ENCODE measurements around the gene ALDH1B1. TPM values are rescaled to one million over a fixed set of nuclear protein-coding genes. Genes with fewer than 3 reads are reported as not detected.
A peak's percentile ranks its signal among the peaks of the same experiment; 100 is the strongest.

The ALDH1B1 gene
- total and polyA plus RNA-seq, 2 of the 13 experiments (the other 11 are each of a cell fraction or from before 2014, with no cell fraction given): 45.1 to 125 TPM

GRCh38 chr9:38401994-38402393 is 9.5 kb downstream of the ALDH1B1 start:
- peaks cover 35% of the 10 kb centered on the region for H3K4me1 ChIP-seq (ENCODE audit: insufficient read depth, low read length)
- peaks cover 8% of the 10 kb centered on the region for H3K79me2 ChIP-seq (ENCODE audit: insufficient read depth, low read length)
- H3K9me3 ChIP-seq (ENCODE audit: low read length): no peaks in the 10 kb centered on the region
- intact Hi-C loops (cut with micrococcal nuclease; ENCODE audit: unreplicated experiment) (no loop called here), in situ Hi-C loops (cut with HindIII; ENCODE audit: extremely low pct_ligation_motif_present, low pct_unique_long_range_greater_than_20kb) (loop anchor here (5.0 kb wide), 1 partner anchor 40 kb away; no protein-coding TSS in a partner anchor)
- no TSS peak for BruUV-seq (replicated peaks)
- H3K27ac ChIP-seq (ENCODE audit: extremely low read length, insufficient read depth, low read length): no peak overlapping the region
- DNase-seq (ENCODE audit: low spot score): no peak
- no peak overlapping the region for H3K4me2 ChIP-seq (ENCODE audit: low read depth, low read length)
- WGBS (ENCODE audit: low lambda C conversion rate): 38% methylated on average over 5 of the region's 6 CpGs
- no peak for FAIRE-seq
- no peak overlapping the region for H3K9ac ChIP-seq (ENCODE audit: insufficient read depth, low read depth, low read length)
- POLR2A ChIA-PET: no interaction called here
- no peak overlapping the region for H2AFZ ChIP-seq (ENCODE audit: low read length)
- H4K20me1 ChIP-seq (ENCODE audit: insufficient read depth, low read length): no peaks in the 10 kb centered on the region
- peaks cover 1 to 22% of the 10 kb centered on the region in 2 experiments; a peak in 3 of 5 replicates for H3K27me3 ChIP-seq (ENCODE audit: control insufficient read depth in 1 of 2, insufficient read depth in 2 of 2, low read length in 2 of 2)
- no peak for TF ChIP-seq NFE2L1 (CRISPR knock-in tag; IDR thresholded peaks at IDR 0.05; ENCODE audit: borderline replicate concordance)
- CTCF ChIA-PET (ENCODE audit: low intra/inter-chr PET ratio, low total read pairs): interaction anchor here (5.0 kb wide), 1 partner anchor 30 kb away, joined by 90 read pairs; no protein-coding TSS in a partner anchor
- H3K4me3 ChIP-seq (replicated peaks in 1 of 3; ENCODE audit: insufficient read depth in 1 of 3, low read depth in 2 of 3, low read length in 3 of 3): no peak overlapping the region
- ATAC-seq: no peak
- H3K36me3 ChIP-seq (replicated peaks in 1 of 2; ENCODE audit: control insufficient read depth in 1 of 2, insufficient read depth in 2 of 2, low read length in 2 of 2): peaks cover 4 to 16% of the 10 kb centered on the region in 2 experiments

- Histone ChIP-seq H3K79me2 (ENCODE audit: insufficient read depth, low read length) (peaks cover 2% of the 10 kb centered on the region), H3K27me3 (ENCODE audit: control insufficient read depth in 1 of 2, insufficient read depth in 2 of 2, low read length in 2 of 2) (peaks cover 3 to 28% of the 10 kb centered on the region in 2 experiments; a peak in 3 of 5 replicates), H3K27ac (ENCODE audit: extremely low read length, insufficient read depth, low read length) (no peak overlapping the region), H3K9ac (ENCODE audit: insufficient read depth, low read depth, low read length) (no peak overlapping the region), H3K9me3 (ENCODE audit: low read length) (no peaks in the 10 kb centered on the region), H3K4me3 (replicated peaks in 1 of 3; ENCODE audit: insufficient read depth in 1 of 3, low read depth in 2 of 3, low read length in 3 of 3) (no peak overlapping the region), H3K4me2 (ENCODE audit: low read depth, low read length) (no peak overlapping the region), H2AFZ (ENCODE audit: low read length) (no peak overlapping the region), H3K36me3 (replicated peaks in 1 of 2; ENCODE audit: control insufficient read depth in 1 of 2, insufficient read depth in 2 of 2, low read length in 2 of 2) (no peaks in the 10 kb centered on the region), H3K4me1 (ENCODE audit: insufficient read depth, low read length) (peaks cover 26% of the 10 kb centered on the region), H4K20me1 (ENCODE audit: insufficient read depth, low read length) (no peaks in the 10 kb centered on the region)
- 35% methylated on average over 6 of the region's 6 CpGs for WGBS (ENCODE audit: low lambda C conversion rate)
- ChIA-PET POLR2A (no interaction called here), CTCF (ENCODE audit: low intra/inter-chr PET ratio, low total read pairs) (no interaction called here)
- intact Hi-C loops (cut with micrococcal nuclease; ENCODE audit: unreplicated experiment) (no loop called here), in situ Hi-C loops (cut with HindIII; ENCODE audit: extremely low pct_ligation_motif_present, low pct_unique_long_range_greater_than_20kb) (loop anchor here (5.0 kb wide), 1 partner anchor 42 kb away; no protein-coding TSS in a partner anchor)
- DNase-seq (ENCODE audit: low spot score) (no peak), FAIRE-seq (no peak), ATAC-seq (no peak)
- BruUV-seq (replicated peaks): no TSS peak
- TF ChIP-seq TBL1XR1 (IDR thresholded peaks at IDR 0.05; ENCODE audit: borderline replicate concordance, low read length, partially characterized antibody) (no peak), ZBTB33 (CRISPR knock-in tag; IDR thresholded peaks at IDR 0.05) (peak; percentile 73)
These were observed 11.8 kb downstream of the ALDH1B1 start for GRCh38 chr9:38404314-38404713.

Data from HepG2 (cell line).